Spleen (tissue), 11 donors: ENCODE results near the gene EFNA3. TPM values are rescaled to one million over a fixed set of nuclear protein-coding genes. Genes with fewer than 3 reads are reported as not detected.

Experiments used
- DNase-seq: peaks from one replicate; pipeline ENCODE4 v3.0.0-alpha.2; 2020
- H3K27ac ChIP-seq, 8 donors: fragments of 200-600 bp; sonication (generic) in 7 of 8; 1 replicate in 4 of 8; 2 replicates in 4 of 8; pipeline versions ENCODE4 v1.5.0 to v1.8.0; 2016 to 2021; ENCODE audit warnings: inconsistent platforms in 4 of 8, mild to moderate bottlenecking in 4 of 8, moderate library complexity in 1 of 8
- H3K27me3 ChIP-seq, 7 donors: fragments of 200-600 bp; sonication (generic) in 6 of 7; replicated peaks in 1 of 7; 1 replicate in 4 of 7; 2 replicates in 3 of 7; pipeline versions ENCODE4 v1.5.0 to v1.8.0; 2016 to 2021; ENCODE audit warnings: inconsistent platforms in 3 of 7, mild to moderate bottlenecking in 1 of 7
- H3K36me3 ChIP-seq, 6 donors: fragments of 200-600 bp; sonication (generic) in 5 of 6; 1 replicate in 4 of 6; 2 replicates in 2 of 6; pipeline versions ENCODE4 v1.5.0 to v1.8.0; 2016 to 2021; ENCODE audit warnings: inconsistent platforms in 2 of 6
- H3K4me1 ChIP-seq, 6 donors: fragments of 200-600 bp; sonication (generic) in 5 of 6; 1 replicate in 3 of 6; 2 replicates in 3 of 6; pipeline versions ENCODE4 v1.5.0 to v1.8.0; 2016 to 2021; ENCODE audit warnings: inconsistent platforms in 3 of 6
- H3K4me3 ChIP-seq, 8 donors: fragments of 200-600 bp; sonication (generic) in 7 of 8; 1 replicate in 4 of 8; 2 replicates in 4 of 8; pipeline versions ENCODE4 v1.5.0 to v1.8.0; 2016 to 2021; ENCODE audit warnings: inconsistent platforms in 4 of 8, mild to moderate bottlenecking in 4 of 8, moderate library complexity in 2 of 8
- H3K9me3 ChIP-seq, 8 donors: fragments of 200-600 bp; sonication (generic) in 7 of 8; 1 replicate in 4 of 8; 2 replicates in 4 of 8; pipeline versions ENCODE4 v1.5.0 to v1.8.0; 2016 to 2021; ENCODE audit warnings: inconsistent platforms in 4 of 8
- POLR2A ChIP-seq, 3 donors: fragments of 450-650 bp; IDR thresholded peaks; one replicate each; pipeline ENCODE4 v1.5.1; 2017; ENCODE audit warnings: antibody characterized with exemption in 3 of 3, mild to moderate bottlenecking in 1 of 3
- POLR2AphosphoS5 ChIP-seq, 3 donors: sonication (generic); formaldehyde crosslinking; IDR thresholded peaks; one replicate each; pipeline ENCODE4 v1.5.1; 2017; ENCODE audit warnings: antibody characterized with exemption in 3 of 3
- WGBS, 5 donors: extraction: QIAGEN DNeasy Blood & Tissue Kit in 3 of 5; methylation state at CpG; one replicate each; pipeline versions ENCODE4 v1.1.5 to v1.1.7; 2013 to 2018; 5-methylcytosine and 5-hydroxymethylcytosine counted together
- intact Hi-C: fragments of 100-400 bp; cut with DNase I; formaldehyde crosslinking; loops from one replicate; pipeline ENCODE4 v1.15.0; 2023; ENCODE audit warnings: low total_unique reads
- polyA plus RNA-seq, 3 donors: library from polyadenylated mRNA; stranded (reverse); fragments of 200-250 nt; gene quantifications; one replicate each; pipeline ENCODE4 v1.2.1, GENCODE V29; 2013
- total RNA-seq, 7 donors: library from RNA; depleted of rRNA in 3 of 7; stranded (reverse); fragments of >200 nt in 3 of 7; fragmentation: NEBNext Ultra II Directional in 4 of 7; extraction: Animal tissue kit (Norgen Biotek cat#: 25700) in 4 of 7; gene quantifications; one replicate each; pipeline versions ENCODE4 v1.1.0 to v1.2.1, GENCODE V29; 2016 to 2021
- TF ChIP-seq, protein P1 (sequence below), 11 experiments: fragments of 200-600 bp in 7 of 11; fragments of 450-650 bp in 4 of 11; sonication (generic) in 4 of 11; IDR thresholded peaks in 8 of 11; conservative IDR thresholded peaks in 3 of 11; 1 replicate in 7 of 11; 2 replicates in 4 of 11; pipeline versions ENCODE4 v1.4.0 to v1.8.0; 2016 to 2021; ENCODE audit warnings: antibody characterized with exemption in 11 of 11, inconsistent platforms in 4 of 11, mild to moderate bottlenecking in 1 of 11
- donor health status: healthy with polysubstance abuse.
- donor health status: DM: no; HTN: no; CAD: no; lungs with moderate emphysema.
- donor health status: DM: no; HTN: no; CAD: no.
- donor health status: Bipolar disorder and iron deficiency.
- donor health status: healthy.
- donor health status: DM: no; HTN: no; CAD: no.
- donor health status: DM: yes; HTN: yes; CAD: no.

EFNA3 gene
- total and polyA plus RNA-seq, 10 donors: 1.4 to 4.3 (median 1.9) TPM; not detected in 1

DNA sequence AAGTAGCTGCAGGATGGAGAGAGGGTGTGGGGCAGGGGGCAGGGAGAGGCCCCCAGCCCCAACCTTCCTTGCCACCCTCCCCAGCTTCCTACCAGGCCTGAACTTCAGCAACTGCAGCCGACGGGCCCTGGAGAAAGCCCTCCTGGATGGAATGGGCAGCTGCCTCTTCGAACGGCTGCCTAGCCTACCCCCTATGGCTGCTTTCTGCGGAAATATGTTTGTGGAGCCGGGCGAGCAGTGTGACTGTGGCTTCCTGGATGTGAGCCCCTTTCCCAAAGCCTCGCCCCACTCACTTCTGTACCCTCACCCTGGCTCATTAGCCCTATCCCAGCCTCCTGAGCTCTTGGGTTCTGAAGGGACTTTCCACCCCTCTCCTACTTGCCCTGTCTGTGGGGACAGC is 21.5 kb upstream of the EFNA3 start:
- no peaks in the 10 kb centered on the region for H3K27me3 ChIP-seq
- intact Hi-C loops: no loop called here
- 92 to 100% (median 97%) methylated on average over 6 to 8 of the region's 8 CpGs for WGBS, 5 donors
- no peaks in the 10 kb centered on the region for H3K9me3 ChIP-seq
- no peak for DNase-seq
- no peak for TF ChIP-seq POLR2A (IDR thresholded peaks at IDR 0.05)
- TF ChIP-seq, protein P1, sequence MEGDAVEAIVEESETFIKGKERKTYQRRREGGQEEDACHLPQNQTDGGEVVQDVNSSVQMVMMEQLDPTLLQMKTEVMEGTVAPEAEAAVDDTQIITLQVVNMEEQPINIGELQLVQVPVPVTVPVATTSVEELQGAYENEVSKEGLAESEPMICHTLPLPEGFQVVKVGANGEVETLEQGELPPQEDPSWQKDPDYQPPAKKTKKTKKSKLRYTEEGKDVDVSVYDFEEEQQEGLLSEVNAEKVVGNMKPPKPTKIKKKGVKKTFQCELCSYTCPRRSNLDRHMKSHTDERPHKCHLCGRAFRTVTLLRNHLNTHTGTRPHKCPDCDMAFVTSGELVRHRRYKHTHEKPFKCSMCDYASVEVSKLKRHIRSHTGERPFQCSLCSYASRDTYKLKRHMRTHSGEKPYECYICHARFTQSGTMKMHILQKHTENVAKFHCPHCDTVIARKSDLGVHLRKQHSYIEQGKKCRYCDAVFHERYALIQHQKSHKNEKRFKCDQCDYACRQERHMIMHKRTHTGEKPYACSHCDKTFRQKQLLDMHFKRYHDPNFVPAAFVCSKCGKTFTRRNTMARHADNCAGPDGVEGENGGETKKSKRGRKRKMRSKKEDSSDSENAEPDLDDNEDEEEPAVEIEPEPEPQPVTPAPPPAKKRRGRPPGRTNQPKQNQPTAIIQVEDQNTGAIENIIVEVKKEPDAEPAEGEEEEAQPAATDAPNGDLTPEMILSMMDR (IDR thresholded peaks at IDR 0.05 in 8 of 11, conservative IDR thresholded peaks at IDR 0.05 in 3 of 11): no peak
- TF ChIP-seq POLR2AphosphoS5 (IDR thresholded peaks at IDR 0.05): no peak
- H3K36me3 ChIP-seq: peaks cover 0 to 89% (median 57%) of the 10 kb centered on the region in 6 donors
- no peak overlapping the region for H3K4me3 ChIP-seq
- H3K27ac ChIP-seq: no peak overlapping the region
- peaks cover 12 to 44% (median 33%) of the 10 kb centered on the region in 6 donors for H3K4me1 ChIP-seq

DNA sequence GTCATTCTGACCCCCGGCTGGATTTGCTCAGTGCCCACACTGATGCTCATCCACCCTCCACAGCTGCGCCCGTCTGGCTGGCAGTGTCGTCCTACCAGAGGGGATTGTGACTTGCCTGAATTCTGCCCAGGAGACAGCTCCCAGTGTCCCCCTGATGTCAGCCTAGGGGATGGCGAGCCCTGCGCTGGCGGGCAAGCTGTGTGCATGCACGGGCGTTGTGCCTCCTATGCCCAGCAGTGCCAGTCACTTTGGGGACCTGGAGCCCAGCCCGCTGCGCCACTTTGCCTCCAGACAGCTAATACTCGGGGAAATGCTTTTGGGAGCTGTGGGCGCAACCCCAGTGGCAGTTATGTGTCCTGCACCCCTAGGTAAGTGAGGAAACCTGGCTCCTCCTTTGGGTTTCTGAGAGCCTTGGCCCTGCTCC is 20.8 kb upstream of the EFNA3 start:
- Histone ChIP-seq H3K27ac (no peak overlapping the region), H3K36me3 (peaks cover 0 to 95% (median 57%) of the 10 kb centered on the region in 6 donors), H3K4me3 (no peak overlapping the region), H3K9me3 (no peaks in the 10 kb centered on the region), H3K27me3 (no peaks in the 10 kb centered on the region), H3K4me1 (peaks cover 17 to 44% (median 33%) of the 10 kb centered on the region in 6 donors)
- WGBS, 5 donors: 95 to 98% (median 96%) methylated on average over 8 to 13 of the region's 13 CpGs
- intact Hi-C loops: no loop called here
- TF ChIP-seq POLR2AphosphoS5 (IDR thresholded peaks at IDR 0.05): no peak
- TF ChIP-seq, protein P1 (IDR thresholded peaks at IDR 0.05 in 8 of 11, conservative IDR thresholded peaks at IDR 0.05 in 3 of 11): no peak
- no peak for TF ChIP-seq POLR2A (IDR thresholded peaks at IDR 0.05)
- no peak for DNase-seq

DNA sequence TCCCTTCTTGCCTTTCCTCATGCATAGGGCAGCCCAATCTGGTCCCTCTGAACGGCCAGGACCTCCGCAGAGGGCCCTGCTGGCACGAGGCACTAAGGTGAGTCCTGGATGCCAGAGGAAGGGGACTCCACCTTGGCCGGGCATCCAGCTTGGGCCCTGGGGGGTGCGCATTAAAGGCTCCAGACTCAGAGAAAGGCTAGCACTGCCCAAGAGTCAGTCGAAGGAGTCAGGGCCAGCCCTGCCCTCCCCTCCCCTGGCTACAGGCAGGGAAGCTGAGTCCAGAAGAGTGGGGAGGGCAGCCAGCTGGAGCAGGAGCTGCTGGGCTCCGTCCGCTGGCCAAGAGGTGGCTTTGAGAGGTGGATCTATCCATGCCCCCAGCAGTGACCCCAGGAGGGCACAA is 17.9 kb upstream of the EFNA3 start:
- no peak for DNase-seq
- intact Hi-C loops: loop anchor here (10.0 kb wide), 1 partner anchor 56 kb away; the partner anchor contains the start of gene ZBTB7B
- 82 to 94% (median 83%) methylated on average over 7 to 8 of the region's 8 CpGs for WGBS, 5 donors
- Histone ChIP-seq H3K9me3 (no peaks in the 10 kb centered on the region), H3K27me3 (no peaks in the 10 kb centered on the region), H3K36me3 (peaks cover 0 to 69% (median 42%) of the 10 kb centered on the region in 6 donors), H3K4me1 (peaks cover 29 to 48% (median 41%) of the 10 kb centered on the region in 6 donors), H3K27ac (no peak overlapping the region), H3K4me3 (no peak overlapping the region)
- TF ChIP-seq POLR2AphosphoS5 (IDR thresholded peaks at IDR 0.05) (no peak), POLR2A (IDR thresholded peaks at IDR 0.05) (no peak)
- TF ChIP-seq, protein P1 (IDR thresholded peaks at IDR 0.05 in 8 of 11, conservative IDR thresholded peaks at IDR 0.05 in 3 of 11): no peak

DNA sequence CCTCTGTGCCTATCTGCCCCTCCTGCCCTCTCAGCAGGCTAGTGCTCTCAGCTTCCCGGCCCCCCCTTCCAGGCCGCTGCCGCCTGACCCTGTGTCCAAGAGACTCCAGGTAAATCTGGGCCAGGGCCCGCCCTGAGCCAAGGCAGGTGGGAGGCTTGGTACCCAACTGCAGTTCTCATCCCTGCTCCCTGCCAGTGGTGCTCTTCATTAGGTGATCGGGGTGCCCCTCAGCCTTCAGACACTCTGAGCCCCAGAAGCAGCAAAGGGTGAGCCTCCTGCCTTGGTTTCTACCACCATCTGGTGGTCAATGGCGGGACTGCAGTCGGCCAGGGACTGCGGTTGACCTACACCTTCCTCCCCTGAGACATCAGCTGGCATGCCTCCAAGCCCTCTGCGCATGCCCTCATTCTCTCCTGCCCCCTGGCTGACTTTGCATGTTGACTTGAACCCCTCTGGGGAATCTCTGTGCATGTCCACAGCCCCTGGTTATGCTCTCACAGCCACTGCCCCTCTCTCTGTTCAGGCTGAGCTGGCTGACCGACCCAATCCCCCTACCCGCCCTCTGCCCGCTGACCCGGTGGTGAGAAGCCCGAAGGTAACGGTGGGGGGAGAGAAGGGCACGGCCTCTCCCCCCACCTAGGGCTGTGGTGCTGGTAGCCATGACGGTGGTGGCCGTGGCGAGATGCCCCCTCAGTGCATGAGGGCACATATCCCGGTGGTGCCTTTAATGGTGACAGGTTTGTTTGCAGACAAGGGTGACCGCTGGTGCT is 17.1 kb upstream of the EFNA3 start:
- Histone ChIP-seq H3K4me1 (peaks cover 29 to 54% (median 41%) of the 10 kb centered on the region in 6 donors), H3K36me3 (peaks cover 0 to 62% (median 35%) of the 10 kb centered on the region in 6 donors), H3K4me3 (peak overlapping the region in 1 of 8 donors; percentile 90), H3K27ac (peak overlapping the region in 1 of 8 donors; percentile 1), H3K9me3 (no peaks in the 10 kb centered on the region), H3K27me3 (no peaks in the 10 kb centered on the region)
- 27 to 48% (median 42%) methylated on average over 15 to 21 of the region's 21 CpGs for WGBS, 5 donors
- TF ChIP-seq POLR2AphosphoS5 (IDR thresholded peaks at IDR 0.05) (peak; percentile 41 to 80 (median 71)), POLR2A (IDR thresholded peaks at IDR 0.05) (no peak)
- TF ChIP-seq, protein P1 (IDR thresholded peaks at IDR 0.05 in 8 of 11, conservative IDR thresholded peaks at IDR 0.05 in 3 of 11): peak; percentile 97 to 100 (median 100)
- intact Hi-C loops: loop anchor here (10.0 kb wide), 1 partner anchor 57 kb away; the partner anchor contains the start of gene ZBTB7B
- DNase-seq: peak; percentile 97
